Heart right ventricle (tissue), 16 donors: Measurements from ENCODE around the gene CDC26. TPM values are rescaled to one million over a fixed set of nuclear protein-coding genes. Genes with fewer than 3 reads are reported as not detected.
"Not testable (repeated sequence)": the region's sequence is repeated elsewhere in the genome, so short reads cannot be mapped to it uniquely, and the experiment has no call there.

Experiments
- ATAC-seq, 8 donors: fragments of 200-7000 bp; cut with Tn5 transposase; one replicate each; pipeline ENCODE4 v1.9.1; 2020; ENCODE audit warnings: mild to moderate bottlenecking in 8 of 8, moderate library complexity in 8 of 8, moderate number of reproducible peaks in 1 of 8
- DNase-seq, 2 donors: peaks; one replicate each; pipeline ENCODE4 v3.0.0-alpha.2; 2020
- H3K27ac ChIP-seq, 10 donors: fragments of 200-600 bp; sonication (generic) in 2 of 10; one replicate each; pipeline versions ENCODE4 v1.5.0 to v1.8.0; 2020 to 2022; ENCODE audit warnings: mild to moderate bottlenecking in 3 of 10
- H3K27me3 ChIP-seq, 7 donors: fragments of 200-600 bp; one replicate each; pipeline ENCODE4 v1.8.0; 2021 to 2022; ENCODE audit warnings: mild to moderate bottlenecking in 2 of 7
- H3K36me3 ChIP-seq, 9 donors: fragments of 200-600 bp; sonication (generic) in 1 of 9; one replicate each; pipeline versions ENCODE4 v1.5.0 to v1.8.0; 2020 to 2022; ENCODE audit warnings: mild to moderate bottlenecking in 2 of 9
- H3K4me1 ChIP-seq, 9 donors: fragments of 200-600 bp; sonication (generic) in 1 of 9; one replicate each; pipeline versions ENCODE4 v1.5.0 to v1.8.0; 2020 to 2022; ENCODE audit warnings: mild to moderate bottlenecking in 4 of 9
- H3K4me3 ChIP-seq, 10 donors: fragments of 200-600 bp; sonication (generic) in 2 of 10; one replicate each; pipeline versions ENCODE4 v1.5.0 to v1.8.0; 2020 to 2022; ENCODE audit warnings: mild to moderate bottlenecking in 7 of 10, moderate library complexity in 2 of 10
- H3K9me3 ChIP-seq, 11 donors: fragments of 200-600 bp in 10 of 11; sonication (generic) in 2 of 11; one replicate each; pipeline versions ENCODE4 v1.5.0 to v1.8.0; 2013 to 2022; ENCODE audit warnings: mild to moderate bottlenecking in 2 of 11, control low read depth in 1 of 11, moderate library complexity in 1 of 11
- CTCF ChIP-seq, 9 donors: fragments of 200-600 bp; sonication (generic) in 2 of 9; IDR thresholded peaks; one replicate each; pipeline versions ENCODE4 v1.5.0 to v1.8.0; 2021 to 2022; ENCODE audit warnings: antibody characterized with exemption in 9 of 9, mild to moderate bottlenecking in 5 of 9, moderate library complexity in 1 of 9
- WGBS, 2 donors: extraction: QIAGEN DNeasy Blood & Tissue Kit; methylation state at CpG; one replicate each; pipeline ENCODE4 v1.1.7; 2013; ENCODE audit warnings: inconsistent platforms in 1 of 2; 5-methylcytosine and 5-hydroxymethylcytosine counted together
- intact Hi-C, 10 donors: fragments of 100-400 bp; cut with DNase I; formaldehyde crosslinking; loops; one replicate each; pipeline versions ENCODE4 v1.11.1 to v1.14.2; 2022
- polyA plus RNA-seq, 2 donors: library from polyadenylated mRNA; stranded (reverse); fragments of 200-250 nt; gene quantifications; one replicate each; pipeline ENCODE4 v1.2.3, GENCODE V29; 2013
- total RNA-seq, 10 donors: library from RNA; stranded (reverse); fragmentation: NEBNext Ultra II Directional in 3 of 10; extraction: Animal tissue kit (Norgen Biotek cat#: 25700) in 3 of 10; gene quantifications; one replicate each; pipeline versions ENCODE4 v1.2.1 to v1.2.4, GENCODE V29; 2021 to 2023
- donor health status: Arrhythmogenic right ventricular cardiomyopathy.
- donor health status: ischemic (EF 13 %, LVEDD 7.1; RV severe dilation, severe dysfunction).
- donor health status: healthy with polysubstance abuse.
- donor health status: DM: no; HTN: yes; CAD: no.
- donor health status: DM: no; HTN: no; CAD: no.
- donor health status: ischemic (EF 25% LVEDD 6.9; RV normal size, moderate dysfunction).
- donor health status: ischemic (EF 25% LVEDD 5.7; RV mildly dilated, moderate dysfunction).
- donor health status: healthy.
- donor health status: DM: yes; HTN: yes; CAD: no.
- donor health status: Ischemic cardiomyopathy.
- donor health status: ischemic (EF 35%, LVEDD 5.7; RV mildly dilated, moderate dysfunction).
- donor health status: nonischemic (EF 11% LVEDD 7.7; RV severe dilation, severe dysfunction).
- donor health status: DM: yes; HTN: yes; CAD: no.
- donor health status: PGD.
- donor health status: ischemic (EF 29% LVEDD 5.4; RV normal size, mild dysfunction).
- donor health status: nonischemic (EF 23%, LVEDD 6.1; RV moderate dilation, normal function).

Gene CDC26
- total and polyA plus RNA-seq, 12 donors = 24.6 to 48.8 (median 30.8) TPM

GRCh38 chr9:113257863-113258262 is 17.5 kb downstream of the CDC26 start:
- no peak overlapping the region for H3K27ac ChIP-seq
- WGBS, 2 donors = 95 to 96% methylated on average over 3 of the region's 3 CpGs
- DNase-seq (no peak), ATAC-seq (no peak)
- H3K4me3 ChIP-seq = no peak overlapping the region
- H3K9me3 ChIP-seq = no peaks in the 10 kb centered on the region
- TF ChIP-seq CTCF (IDR thresholded peaks at IDR 0.05) = no peak
- H3K27me3 ChIP-seq = no peaks in the 10 kb centered on the region
- intact Hi-C loops = no loop called here
- H3K36me3 ChIP-seq = peaks cover 0 to 75% (median 20%) of the 10 kb centered on the region in 9 donors
- H3K4me1 ChIP-seq = no peaks in the 10 kb centered on the region

GRCh38 chr9:113255438-113255837 is 19.9 kb downstream of the CDC26 start:
- DNase-seq = no peak
- WGBS, 2 donors = 93 to 94% methylated on average over 6 of the region's 6 CpGs
- no peak for ATAC-seq
- Histone ChIP-seq H3K27ac (no peak overlapping the region), H3K9me3 (peaks cover 0 to 6% (median 0%) of the 10 kb centered on the region in 11 donors), H3K4me3 (no peak overlapping the region), H3K27me3 (no peaks in the 10 kb centered on the region), H3K4me1 (no peaks in the 10 kb centered on the region), H3K36me3 (peaks cover 0 to 50% (median 13%) of the 10 kb centered on the region in 9 donors)
- intact Hi-C loops = no loop called here
- no peak for TF ChIP-seq CTCF (IDR thresholded peaks at IDR 0.05)

- no peak for TF ChIP-seq CTCF (IDR thresholded peaks at IDR 0.05)
- Histone ChIP-seq H3K27me3 (no peaks in the 10 kb centered on the region), H3K36me3 (peaks cover 0 to 46% (median 10%) of the 10 kb centered on the region in 9 donors), H3K4me3 (no peak overlapping the region), H3K9me3 (peaks cover 0 to 6% (median 0%) of the 10 kb centered on the region in 11 donors), H3K27ac (no peak overlapping the region), H3K4me1 (no peaks in the 10 kb centered on the region)
- intact Hi-C loops = no loop called here
- DNase-seq = no peak
- WGBS, 2 donors = 97 to 100% methylated on average over 1 of the region's 1 CpG
- ATAC-seq = no peak
Observed at GRCh38 chr9:113254991-113255390, 20.4 kb downstream of the CDC26 start.

GRCh38 chr9:113250807-113251206 is 24.6 kb downstream of the CDC26 start:
- Histone ChIP-seq H3K27ac (no peak overlapping the region), H3K27me3 (no peaks in the 10 kb centered on the region), H3K9me3 (peaks cover 0 to 6% (median 0%) of the 10 kb centered on the region in 11 donors), H3K36me3 (peaks cover 0 to 9% (median 0%) of the 10 kb centered on the region in 9 donors), H3K4me1 (peaks cover 0 to 9% (median 0%) of the 10 kb centered on the region in 9 donors), H3K4me3 (no peak overlapping the region)
- intact Hi-C loops = no loop called here
- DNase-seq (no peak), ATAC-seq (no peak)
- WGBS, 2 donors = 95 to 97% methylated on average over 2 of the region's 2 CpGs
- no peak for TF ChIP-seq CTCF (IDR thresholded peaks at IDR 0.05)

GRCh38 chr9:113249661-113250060 is 25.7 kb downstream of the CDC26 start:
- H3K4me3 ChIP-seq, ATAC-seq, H3K27me3 ChIP-seq, H3K9me3 ChIP-seq, H3K36me3 ChIP-seq, DNase-seq, intact Hi-C loops, H3K27ac ChIP-seq, H3K4me1 ChIP-seq: not testable (repeated sequence)
- 94 to 100% methylated on average over 2 of the region's 2 CpGs for WGBS, 2 donors
